Osteoblast (primary cell): ENCODE data around the gene IFT27. TPM values are rescaled to one million over a fixed set of nuclear protein-coding genes. Genes with fewer than 3 reads are reported as not detected.
A peak's percentile ranks its signal among the peaks of the same experiment; 100 is the strongest.

Source experiments
- DNase-seq: peaks from one replicate; pipeline ENCODE4 v3.0.0; 2011; ENCODE audit warnings: low spot score, mixed read lengths; ENCODE audit not compliant: insufficient read length; ENCODE audit errors: missing footprints
- H2AFZ ChIP-seq: 2 replicates; pipeline ENCODE4 v1.6.0; 2011; ENCODE audit warnings: mild to moderate bottlenecking, low read length
- H3K27ac ChIP-seq: 2 replicates; pipeline ENCODE4 v1.5.1; 2011; ENCODE audit warnings: mild to moderate bottlenecking, low read depth, low read length, moderate library complexity
- H3K27me3 ChIP-seq: 2 replicates; pipeline ENCODE4 v1.6.0; 2012; ENCODE audit warnings: mild to moderate bottlenecking, control low read depth, inconsistent platforms, low read length, moderate library complexity; ENCODE audit not compliant: insufficient read depth
- H3K36me3 ChIP-seq: 2 replicates; pipeline ENCODE4 v1.5.1; 2011; ENCODE audit warnings: mild to moderate bottlenecking, low read length, control low read depth, moderate library complexity; ENCODE audit not compliant: insufficient read depth
- H3K4me1 ChIP-seq: 2 replicates; pipeline ENCODE4 v1.5.1; 2011; ENCODE audit warnings: mild to moderate bottlenecking, low read length, control low read depth, moderate library complexity; ENCODE audit not compliant: insufficient read depth
- H3K4me2 ChIP-seq: 2 replicates; pipeline ENCODE4 v1.6.0; 2011; ENCODE audit warnings: mild to moderate bottlenecking, low read length; ENCODE audit not compliant: insufficient read depth
- H3K4me3 ChIP-seq: fragments of 200-600 bp; sonication (generic); 3 replicates; pipeline ENCODE4 v1.5.1; 2012; ENCODE audit warnings: mild to moderate bottlenecking, low read length, inconsistent platforms; ENCODE audit not compliant: insufficient read depth
- H3K79me2 ChIP-seq: 2 replicates; pipeline ENCODE4 v1.6.0; 2012; ENCODE audit warnings: mild to moderate bottlenecking, low read length, control low read depth, inconsistent platforms; ENCODE audit not compliant: insufficient read depth
- H3K9me3 ChIP-seq: 2 replicates; pipeline ENCODE4 v1.5.1; 2011; ENCODE audit warnings: low read depth, low read length, control low read depth
- H4K20me1 ChIP-seq: 2 replicates; pipeline ENCODE4 v1.6.0; 2012; ENCODE audit warnings: mild to moderate bottlenecking, low read length, control low read depth; ENCODE audit not compliant: insufficient read depth
- total RNA-seq: library from RNA; depleted of rRNA; stranded (reverse); fragments of >200 nt; gene quantifications from 2 replicates; pipeline ENCODE4 v1.2.3, GENCODE V29; 2012
- TF ChIP-seq, protein P1 (sequence below): IDR thresholded peaks from 2 replicates; pipeline ENCODE4 v1.5.1; 2011; ENCODE audit warnings: mild to moderate bottlenecking, low read depth, low read length, moderate library complexity; ENCODE audit errors: extremely low read depth

Gene IFT27
- total RNA-seq, 1 donor: 22.1 TPM

GRCh38 chr22:36730176-36730858, 45.6 kb downstream of the IFT27 start:
- peaks cover 4% of the 10 kb centered on the region for H3K27me3 ChIP-seq
- TF ChIP-seq, protein P1, sequence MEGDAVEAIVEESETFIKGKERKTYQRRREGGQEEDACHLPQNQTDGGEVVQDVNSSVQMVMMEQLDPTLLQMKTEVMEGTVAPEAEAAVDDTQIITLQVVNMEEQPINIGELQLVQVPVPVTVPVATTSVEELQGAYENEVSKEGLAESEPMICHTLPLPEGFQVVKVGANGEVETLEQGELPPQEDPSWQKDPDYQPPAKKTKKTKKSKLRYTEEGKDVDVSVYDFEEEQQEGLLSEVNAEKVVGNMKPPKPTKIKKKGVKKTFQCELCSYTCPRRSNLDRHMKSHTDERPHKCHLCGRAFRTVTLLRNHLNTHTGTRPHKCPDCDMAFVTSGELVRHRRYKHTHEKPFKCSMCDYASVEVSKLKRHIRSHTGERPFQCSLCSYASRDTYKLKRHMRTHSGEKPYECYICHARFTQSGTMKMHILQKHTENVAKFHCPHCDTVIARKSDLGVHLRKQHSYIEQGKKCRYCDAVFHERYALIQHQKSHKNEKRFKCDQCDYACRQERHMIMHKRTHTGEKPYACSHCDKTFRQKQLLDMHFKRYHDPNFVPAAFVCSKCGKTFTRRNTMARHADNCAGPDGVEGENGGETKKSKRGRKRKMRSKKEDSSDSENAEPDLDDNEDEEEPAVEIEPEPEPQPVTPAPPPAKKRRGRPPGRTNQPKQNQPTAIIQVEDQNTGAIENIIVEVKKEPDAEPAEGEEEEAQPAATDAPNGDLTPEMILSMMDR: no peak
- no peak overlapping the region for H3K4me2 ChIP-seq
- no peaks in the 10 kb centered on the region for H3K9me3 ChIP-seq
- H3K4me3 ChIP-seq: no peak overlapping the region
- H3K27ac ChIP-seq: no peak overlapping the region
- no peaks in the 10 kb centered on the region for H3K36me3 ChIP-seq
- DNase-seq: no peak
- H3K4me1 ChIP-seq: no peaks in the 10 kb centered on the region
- no peak overlapping the region for H2AFZ ChIP-seq
- H3K79me2 ChIP-seq: no peaks in the 10 kb centered on the region
- H4K20me1 ChIP-seq: no peaks in the 10 kb centered on the region

DNA sequence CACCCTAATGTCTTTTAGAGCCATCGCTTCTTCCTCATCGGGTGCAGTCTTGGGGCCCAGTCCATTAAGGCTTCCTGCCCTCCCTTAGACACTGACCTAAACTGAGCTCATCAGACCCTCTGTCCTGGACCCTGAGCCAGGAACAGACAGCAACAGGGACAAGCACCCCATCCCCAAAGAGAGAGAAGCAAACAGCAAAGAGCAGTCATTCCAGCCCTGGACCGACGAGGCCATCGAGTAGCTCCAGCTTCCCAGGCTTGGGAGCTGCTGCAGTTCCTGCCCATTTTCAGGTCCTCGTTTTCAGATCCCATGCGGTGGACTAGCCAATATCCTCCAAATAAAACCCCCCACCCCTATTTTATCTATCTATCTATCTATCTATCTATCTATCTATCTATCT, 46.6 kb downstream of the IFT27 start:
- Histone ChIP-seq H3K4me3 (no peak overlapping the region), H3K4me2 (no peak overlapping the region), H3K4me1 (no peaks in the 10 kb centered on the region), H3K27ac (no peak overlapping the region), H4K20me1 (no peaks in the 10 kb centered on the region), H2AFZ (no peak overlapping the region), H3K9me3 (no peaks in the 10 kb centered on the region), H3K79me2 (no peaks in the 10 kb centered on the region), H3K27me3 (peaks cover 10% of the 10 kb centered on the region), H3K36me3 (no peaks in the 10 kb centered on the region)
- peak; percentile 91 for DNase-seq
- TF ChIP-seq, protein P1: no peak

- H3K27me3 ChIP-seq: peaks cover 13% of the 10 kb centered on the region
- no peaks in the 10 kb centered on the region for H3K4me1 ChIP-seq
- H3K36me3 ChIP-seq: no peaks in the 10 kb centered on the region
- H3K4me2 ChIP-seq: no peak overlapping the region
- no peak overlapping the region for H2AFZ ChIP-seq
- H3K27ac ChIP-seq: no peak overlapping the region
- DNase-seq: peak; percentile 66
- H4K20me1 ChIP-seq: no peaks in the 10 kb centered on the region
- TF ChIP-seq, protein P1: no peak
- no peaks in the 10 kb centered on the region for H3K9me3 ChIP-seq
- no peak overlapping the region for H3K4me3 ChIP-seq
- H3K79me2 ChIP-seq: no peaks in the 10 kb centered on the region
These were observed 47.4 kb downstream of the IFT27 start for GRCh38 chr22:36728505-36728904.

DNA sequence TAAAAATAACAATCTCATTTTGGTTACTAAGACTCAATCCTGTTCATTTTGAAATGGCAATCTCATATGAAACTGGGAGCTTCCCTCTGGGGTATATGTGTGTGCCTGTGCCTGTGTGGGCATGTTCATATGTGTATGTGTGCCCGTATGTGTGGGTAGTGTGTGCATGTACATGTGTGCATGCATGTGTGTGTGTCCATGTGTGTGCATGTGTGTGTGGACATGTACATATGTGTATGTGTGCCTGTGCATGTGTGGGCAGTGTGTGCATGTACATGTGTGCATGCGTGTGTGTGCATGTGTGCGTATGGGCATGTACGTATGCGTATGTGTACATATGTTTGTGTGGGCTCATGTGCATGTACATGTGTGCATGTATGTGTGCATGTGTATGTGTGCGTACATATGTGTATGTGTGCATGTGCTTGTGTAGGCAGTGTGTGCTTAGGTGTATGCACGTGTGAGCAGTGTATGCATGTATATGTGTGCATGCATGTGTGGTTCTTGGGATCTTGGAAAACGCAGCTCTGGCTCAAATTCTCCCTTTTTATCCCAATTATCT, 47.9 kb downstream of the IFT27 start:
- Histone ChIP-seq H3K27me3 (peaks cover 13% of the 10 kb centered on the region), H3K4me1 (no peaks in the 10 kb centered on the region), H4K20me1 (no peaks in the 10 kb centered on the region), H2AFZ (no peak overlapping the region), H3K9me3 (no peaks in the 10 kb centered on the region), H3K79me2 (no peaks in the 10 kb centered on the region), H3K27ac (no peak overlapping the region), H3K4me2 (no peak overlapping the region), H3K36me3 (no peaks in the 10 kb centered on the region), H3K4me3 (no peak overlapping the region)
- TF ChIP-seq, protein P1: no peak
- no peak for DNase-seq
